PC-9 (cell line): ENCODE data around the gene MAGI2.

Experiments used
- CTCF ChIP-seq: fragments of 200-600 bp; sonication (generic); conservative IDR thresholded peaks from 2 replicates; pipeline ENCODE4 v1.6.1; 2017; ENCODE audit warnings: mixed run types, antibody characterized with exemption, mild to moderate bottlenecking, moderate library complexity
- EZH2 ChIP-seq: fragments of 200-600 bp; sonication (generic); IDR thresholded peaks from 2 replicates; pipeline ENCODE4 v1.8.0; 2017; ENCODE audit warnings: antibody characterized with exemption, low read depth

- TF ChIP-seq EZH2 (no peak), CTCF (no peak)
Measured at GRCh38 chr7:78267141-78267540, 1186.3 kb downstream of the MAGI2 start.
